Mesodermal cell (in vitro differentiated cells): ENCODE measurements around the gene TMC6.

Experiments used
- H3K27ac ChIP-seq: 2 replicates; pipeline ENCODE4 v1.7.0; 2013; ENCODE audit warnings: mild to moderate bottlenecking, low read depth, low read length, moderate library complexity; ENCODE audit not compliant: severe bottlenecking
- H3K36me3 ChIP-seq: 2 replicates; pipeline ENCODE4 v1.7.1; 2013; ENCODE audit warnings: mild to moderate bottlenecking, low read length, moderate library complexity; ENCODE audit not compliant: control insufficient read depth, insufficient read depth
- H3K4me1 ChIP-seq: one replicate; pipeline ENCODE4 v1.7.1; 2013; ENCODE audit warnings: mild to moderate bottlenecking, low read length; ENCODE audit not compliant: insufficient read depth, control insufficient read depth, poor library complexity, severe bottlenecking
- H3K4me3 ChIP-seq: 2 replicates; pipeline ENCODE4 v1.7.0; 2013; ENCODE audit warnings: low read length, control low read depth, mild to moderate bottlenecking; ENCODE audit not compliant: insufficient read depth, poor library complexity, severe bottlenecking; ENCODE audit errors: extremely low read depth
- H3K9me3 ChIP-seq: 2 replicates; pipeline ENCODE4 v1.7.1; 2013; ENCODE audit warnings: mild to moderate bottlenecking, low read length, moderate library complexity; ENCODE audit not compliant: control insufficient read depth
- WGBS, 2 experiments: methylation state at CpG; one replicate each; pipeline ENCODE4 v1.1.5; 2013; ENCODE audit warnings: missing lambda C conversion rate in 2 of 2; ENCODE audit not compliant: insufficient coverage in 2 of 2; 5-methylcytosine and 5-hydroxymethylcytosine counted together

TMC6 gene

GRCh38 chr17:78111727-78112517 is 16.6 kb downstream of the TMC6 start:
- Histone ChIP-seq H3K27ac (no peak overlapping the region), H3K9me3 (no peaks in the 10 kb centered on the region), H3K4me3 (no peak overlapping the region), H3K4me1 (no peaks in the 10 kb centered on the region), H3K36me3 (peaks cover 84% of the 10 kb centered on the region)
- 91 to 97% methylated on average over 24 to 27 of the region's 28 CpGs for WGBS, 2 experiments

- Histone ChIP-seq H3K27ac (no peak overlapping the region), H3K4me1 (peaks cover under 1% of the 10 kb centered on the region), H3K36me3 (peaks cover 78% of the 10 kb centered on the region), H3K4me3 (no peak overlapping the region), H3K9me3 (no peaks in the 10 kb centered on the region)
- WGBS, 2 experiments, result 94 to 97% methylated on average over 17 to 19 of the region's 19 CpGs
Measured at GRCh38 chr17:78111016-78111726, 17.4 kb downstream of the TMC6 start.

DNA sequence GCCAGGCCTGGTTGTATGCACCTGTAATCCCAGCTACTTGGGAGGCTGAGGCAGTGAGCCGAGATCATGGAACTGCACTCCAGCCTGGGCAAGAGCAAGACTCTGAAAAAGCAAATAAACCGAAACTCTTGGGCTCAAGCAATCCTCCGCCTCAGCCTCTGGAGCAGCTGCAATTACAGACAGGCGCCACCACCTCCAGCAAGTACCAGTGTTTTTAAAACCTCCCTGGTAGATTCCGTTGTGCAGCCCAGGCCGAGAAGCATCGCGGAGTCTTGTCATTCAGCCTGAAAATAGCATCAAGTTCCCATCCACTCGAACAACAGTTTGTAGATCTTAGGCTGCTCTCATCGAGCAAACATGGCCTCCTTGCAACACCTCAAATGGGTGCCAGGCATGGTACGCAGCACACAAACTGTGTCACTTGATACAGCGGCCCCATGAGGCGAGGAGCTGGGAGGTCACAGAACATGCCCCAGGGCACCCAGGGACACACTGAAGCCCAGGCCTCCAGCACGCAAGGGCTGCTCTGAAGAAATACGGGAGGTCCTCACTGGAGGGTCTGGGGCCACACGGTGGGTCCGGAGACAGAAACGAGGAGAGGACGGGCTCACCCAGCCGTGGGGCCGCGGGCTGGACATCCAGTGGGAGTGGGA is 18.1 kb downstream of the TMC6 start:
- 95 to 98% methylated on average over 22 of the region's 22 CpGs for WGBS, 2 experiments
- peaks cover 74% of the 10 kb centered on the region for H3K36me3 ChIP-seq

DNA sequence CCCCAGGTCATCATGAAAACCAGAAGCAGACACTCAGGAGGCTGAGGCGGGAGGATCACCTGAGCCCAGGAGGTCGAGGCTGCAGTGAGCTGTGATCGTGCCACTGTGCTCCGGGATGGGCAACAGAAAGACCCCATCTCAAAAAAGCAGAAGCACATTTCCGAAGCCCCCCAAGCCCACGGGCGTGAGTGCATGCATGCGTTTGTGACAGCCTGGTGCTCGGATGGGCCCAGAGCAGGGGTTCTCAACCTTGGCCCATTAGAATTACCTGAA is 19.1 kb downstream of the TMC6 start:
- peaks cover 70% of the 10 kb centered on the region for H3K36me3 ChIP-seq
- H3K9me3 ChIP-seq, result no peaks in the 10 kb centered on the region
- 98 to 100% methylated on average over 9 of the region's 9 CpGs for WGBS, 2 experiments
- H3K27ac ChIP-seq, result no peak overlapping the region
- peaks cover 10% of the 10 kb centered on the region for H3K4me1 ChIP-seq
- H3K4me3 ChIP-seq, result no peak overlapping the region

More for the DNA sequence above, 18.1 kb downstream of the TMC6 start:
- Histone ChIP-seq H3K9me3 (no peaks in the 10 kb centered on the region), H3K4me3 (no peak overlapping the region), H3K4me1 (peaks cover 6% of the 10 kb centered on the region), H3K27ac (no peak overlapping the region)

GRCh38 chr17:78108726-78109488 is 19.6 kb downstream of the TMC6 start:
- WGBS, 2 experiments, result 94% methylated on average over 17 of the region's 18 CpGs
- H3K4me3 ChIP-seq, result no peak overlapping the region
- H3K36me3 ChIP-seq, result peaks cover 70% of the 10 kb centered on the region
- no peak overlapping the region for H3K27ac ChIP-seq
- H3K4me1 ChIP-seq, result peaks cover 10% of the 10 kb centered on the region
- no peaks in the 10 kb centered on the region for H3K9me3 ChIP-seq

DNA sequence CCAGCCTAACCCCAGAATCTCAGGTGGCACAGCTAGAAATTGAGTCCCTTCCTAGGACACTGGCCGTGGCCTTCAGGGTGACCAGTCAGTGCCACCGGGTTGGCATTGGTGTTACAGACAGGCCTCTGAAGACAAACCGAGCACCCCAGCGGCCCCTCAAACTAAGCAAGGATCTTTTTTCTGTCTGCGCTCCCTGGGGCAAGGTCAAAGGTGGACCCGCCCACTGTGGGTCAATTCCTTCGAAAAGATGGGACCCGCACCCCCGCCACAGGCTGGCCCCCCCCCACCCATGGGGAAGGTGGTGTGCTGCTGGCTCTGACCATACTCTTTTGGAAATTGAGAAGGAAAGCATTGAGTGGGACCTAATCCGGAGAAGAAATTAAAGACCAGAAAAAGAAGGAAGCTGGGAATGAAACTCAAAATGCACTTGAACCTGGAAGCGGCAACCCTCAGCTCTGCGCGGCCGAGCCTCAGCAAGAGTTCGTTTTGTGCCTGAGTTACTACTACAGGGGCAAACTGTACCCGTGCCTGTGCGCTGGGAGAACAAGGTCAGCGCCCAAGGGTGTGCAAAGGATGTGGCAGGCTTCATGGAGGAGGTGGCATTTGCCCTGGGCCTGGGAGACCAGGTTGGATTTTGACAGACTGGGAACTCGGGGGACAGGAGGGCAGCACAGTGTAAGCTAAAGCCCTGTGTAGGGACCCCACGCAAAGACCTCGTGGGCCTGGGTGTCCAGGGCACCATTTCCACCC is 20.4 kb downstream of the TMC6 start:
- Histone ChIP-seq H3K27ac (no peak overlapping the region), H3K4me3 (no peak overlapping the region), H3K4me1 (peaks cover 10% of the 10 kb centered on the region), H3K9me3 (no peaks in the 10 kb centered on the region), H3K36me3 (peaks cover 70% of the 10 kb centered on the region)
- 93 to 97% methylated on average over 14 to 16 of the region's 21 CpGs for WGBS, 2 experiments

DNA sequence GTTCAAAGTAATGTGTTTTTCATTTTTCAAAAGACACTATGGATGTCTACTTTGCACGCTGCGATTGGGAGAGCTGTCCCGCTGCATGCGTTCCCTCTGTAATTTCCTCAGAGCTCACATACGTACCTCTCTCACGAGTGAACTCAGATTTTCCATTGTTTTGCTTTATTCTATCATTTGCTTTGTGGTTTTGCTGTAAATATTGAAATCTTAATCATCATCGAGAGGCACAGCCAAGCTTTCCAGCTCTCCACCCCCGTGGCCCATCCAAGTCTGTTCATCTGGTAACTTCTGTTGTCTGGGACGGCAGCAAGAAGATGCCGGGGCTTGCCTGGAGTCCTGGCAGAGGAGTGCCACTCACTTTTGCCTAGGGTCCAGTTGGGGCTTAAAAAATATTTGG is 21.1 kb downstream of the TMC6 start:
- H3K36me3 ChIP-seq, result peaks cover 70% of the 10 kb centered on the region
- no peak overlapping the region for H3K4me3 ChIP-seq
- no peak overlapping the region for H3K27ac ChIP-seq
- H3K9me3 ChIP-seq, result no peaks in the 10 kb centered on the region
- 98% methylated on average over 8 of the region's 10 CpGs for WGBS, 2 experiments
- peaks cover 10% of the 10 kb centered on the region for H3K4me1 ChIP-seq

DNA sequence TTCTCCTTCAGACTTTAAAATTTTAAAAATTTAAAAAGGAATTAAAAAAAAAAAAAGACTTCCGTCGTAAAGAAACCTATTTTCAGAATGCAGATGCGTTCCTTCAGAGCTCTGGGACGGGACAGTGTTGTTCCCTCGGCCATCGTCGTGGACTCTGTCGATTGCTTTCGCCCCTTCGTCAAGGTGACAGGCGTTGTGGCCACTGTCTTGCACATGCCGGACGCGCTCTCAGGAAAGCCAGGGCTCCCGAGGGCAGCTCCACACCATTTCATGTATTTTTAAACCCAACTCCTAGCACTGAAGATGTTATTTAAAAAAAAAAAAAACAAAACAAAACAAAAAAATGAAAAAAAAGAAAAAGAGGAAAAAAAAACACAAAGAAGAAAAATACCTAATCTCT is 22.3 kb downstream of the TMC6 start:
- 91 to 92% methylated on average over 13 to 14 of the region's 15 CpGs for WGBS, 2 experiments
- no peak overlapping the region for H3K27ac ChIP-seq

DNA sequence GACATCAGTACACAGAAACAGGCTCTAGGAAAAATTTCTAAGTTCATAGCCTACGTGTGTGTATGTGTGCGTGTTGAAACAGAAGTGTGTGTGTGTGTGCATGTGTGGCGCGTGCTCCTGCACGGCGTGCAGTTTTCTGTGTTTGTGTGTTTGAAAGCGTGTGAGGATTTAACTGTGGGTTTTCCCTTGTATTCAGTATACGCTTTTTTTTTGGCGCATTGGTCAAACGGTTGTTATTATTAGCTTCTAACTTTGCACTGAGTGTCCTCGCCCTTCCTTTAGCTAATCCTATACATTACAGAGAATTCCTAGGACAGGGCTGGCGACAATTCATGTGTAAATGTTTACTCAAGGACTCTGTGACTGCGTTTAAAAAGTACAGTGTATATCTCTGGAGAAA is 23.0 kb downstream of the TMC6 start:
- Histone ChIP-seq H3K4me3 (no peak overlapping the region), H3K4me1 (peaks cover 10% of the 10 kb centered on the region), H3K27ac (no peak overlapping the region), H3K9me3 (peaks cover 7% of the 10 kb centered on the region), H3K36me3 (peaks cover 67% of the 10 kb centered on the region)
- WGBS, 2 experiments, result 86 to 92% methylated on average over 5 to 11 of the region's 13 CpGs

More for the DNA sequence above, 22.3 kb downstream of the TMC6 start:
- H3K4me3 ChIP-seq, result no peak overlapping the region
- H3K4me1 ChIP-seq, result peaks cover 10% of the 10 kb centered on the region
- H3K36me3 ChIP-seq, result peaks cover 70% of the 10 kb centered on the region
- H3K9me3 ChIP-seq, result peaks cover 1% of the 10 kb centered on the region

DNA sequence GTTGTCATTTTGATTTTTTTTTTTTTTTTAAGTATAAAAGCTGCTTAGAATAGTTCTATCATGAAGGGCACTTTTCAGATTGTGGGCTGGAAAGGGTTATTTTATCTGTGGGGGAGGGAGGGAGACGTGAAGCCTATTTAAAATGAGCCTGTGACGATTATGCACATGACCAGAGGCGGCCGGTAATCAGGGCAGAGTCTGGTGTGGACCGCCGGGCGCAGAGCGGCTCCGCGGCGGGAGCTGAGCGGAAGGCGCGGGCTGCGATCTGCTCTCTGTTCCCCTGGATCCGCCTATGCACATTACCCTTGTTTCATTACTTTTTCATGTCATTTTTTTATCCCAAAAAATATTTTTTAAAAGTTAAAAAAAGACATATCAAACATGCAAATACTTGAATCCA is 23.5 kb downstream of the TMC6 start:
- Histone ChIP-seq H3K27ac (no peak overlapping the region), H3K36me3 (peaks cover 66% of the 10 kb centered on the region)
- 92 to 94% methylated on average over 11 to 16 of the region's 16 CpGs for WGBS, 2 experiments

More for the DNA sequence above, 23.5 kb downstream of the TMC6 start:
- H3K4me3 ChIP-seq, result no peak overlapping the region
- peaks cover 10% of the 10 kb centered on the region for H3K9me3 ChIP-seq
- H3K4me1 ChIP-seq, result peaks cover 10% of the 10 kb centered on the region
